Stimulated activated CD4-positive, alpha-beta T cell treated with anti-CD3 and anti-CD28 coated beads, Interleukin-4, amount 100 ng/mL, for 48 hours (primary cell): Measurements from ENCODE around the gene NMS.
"Not testable (repeated sequence)": the region's sequence is repeated elsewhere in the genome, so short reads cannot be mapped to it uniquely, and the experiment has no call there.

ENCODE experiments used
- DNase-seq, 2 donors: peaks; one replicate each; pipeline ENCODE4 v3.0.0-alpha.2; 2020; ENCODE audit warnings: low read depth in 2 of 2

NMS gene, protein sequence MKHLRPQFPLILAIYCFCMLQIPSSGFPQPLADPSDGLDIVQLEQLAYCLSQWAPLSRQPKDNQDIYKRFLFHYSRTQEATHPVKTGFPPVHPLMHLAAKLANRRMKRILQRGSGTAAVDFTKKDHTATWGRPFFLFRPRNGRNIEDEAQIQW

DNA sequence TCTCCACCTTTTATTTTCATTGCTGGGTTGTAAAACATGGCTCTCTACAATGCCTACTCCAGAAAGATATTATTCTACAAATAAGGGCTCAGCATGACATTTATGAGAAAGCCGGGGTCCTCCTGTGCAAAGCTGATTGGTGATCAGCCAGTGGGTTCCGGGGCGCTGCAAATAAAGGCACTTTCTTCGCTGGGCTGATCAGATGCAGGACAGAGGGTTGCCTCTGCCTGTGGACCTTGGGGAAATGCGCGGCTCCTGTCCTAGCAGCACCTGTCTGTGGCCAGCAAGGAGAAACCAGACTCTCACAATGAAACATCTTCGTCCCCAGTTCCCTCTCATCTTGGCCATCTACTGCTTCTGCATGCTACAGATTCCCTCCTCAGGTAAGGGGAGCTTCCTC lies at the start of gene NMS:
Gene NMS (plus strand): TSS at position 301 of the 400 bp plus-strand sequence. CDS start 7 bp downstream, at position 308.
- no peak for DNase-seq

DNA sequence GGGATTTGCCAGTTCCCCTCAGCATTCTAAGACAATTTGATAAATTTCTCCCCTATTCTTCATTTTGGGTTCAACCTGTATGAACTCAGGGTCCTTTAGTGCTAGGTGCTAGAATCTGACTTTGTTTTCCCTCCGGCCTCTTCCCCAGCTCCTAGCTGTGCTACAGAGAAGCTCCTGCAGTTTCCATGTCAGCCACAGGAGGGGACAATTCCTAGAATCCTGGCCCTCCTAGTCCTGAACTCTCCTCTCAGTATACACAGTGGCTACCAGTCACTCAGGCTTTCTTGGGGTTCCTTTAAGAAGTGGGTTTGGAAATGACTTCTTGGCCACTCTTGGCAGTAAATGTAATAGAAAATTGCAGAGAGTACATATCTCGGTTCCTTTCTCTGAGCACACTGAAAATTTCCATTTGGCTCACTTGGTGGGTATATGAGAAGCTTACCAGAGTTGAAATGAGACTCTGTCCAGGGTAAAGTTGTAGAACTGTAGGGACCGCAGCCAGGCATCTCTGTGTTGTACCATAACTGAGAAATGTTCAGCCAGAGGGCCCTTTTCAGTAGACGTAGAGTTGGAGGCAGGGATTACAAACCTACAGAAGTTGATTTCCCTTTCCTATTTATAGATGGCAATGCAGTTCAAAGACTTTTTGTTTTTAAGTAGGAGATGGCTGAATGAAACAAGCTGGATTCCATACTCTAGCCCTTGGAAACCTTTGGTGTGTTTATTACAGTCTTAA lies 47.8 kb upstream of the NMS start:
- DNase-seq: no peak

DNA sequence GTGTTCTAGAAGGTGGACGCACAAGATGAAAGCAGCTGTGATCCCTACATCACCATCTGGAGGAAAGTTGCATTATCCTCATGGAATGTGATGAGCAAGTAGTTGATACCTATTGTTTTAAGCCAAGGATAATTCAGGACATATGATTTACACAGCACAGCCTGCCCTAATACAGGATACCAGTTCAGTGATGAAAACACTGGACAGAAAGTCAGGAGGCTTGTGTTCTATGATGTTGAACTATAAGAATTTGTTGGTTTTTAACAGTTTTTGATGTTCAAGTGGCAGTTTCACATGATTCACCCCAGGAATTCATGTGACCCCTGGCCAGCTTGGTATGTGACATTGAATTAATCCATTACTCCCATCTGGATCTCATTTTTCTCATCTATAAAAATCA lies 46.7 kb upstream of the NMS start:
- no peak for DNase-seq

DNA sequence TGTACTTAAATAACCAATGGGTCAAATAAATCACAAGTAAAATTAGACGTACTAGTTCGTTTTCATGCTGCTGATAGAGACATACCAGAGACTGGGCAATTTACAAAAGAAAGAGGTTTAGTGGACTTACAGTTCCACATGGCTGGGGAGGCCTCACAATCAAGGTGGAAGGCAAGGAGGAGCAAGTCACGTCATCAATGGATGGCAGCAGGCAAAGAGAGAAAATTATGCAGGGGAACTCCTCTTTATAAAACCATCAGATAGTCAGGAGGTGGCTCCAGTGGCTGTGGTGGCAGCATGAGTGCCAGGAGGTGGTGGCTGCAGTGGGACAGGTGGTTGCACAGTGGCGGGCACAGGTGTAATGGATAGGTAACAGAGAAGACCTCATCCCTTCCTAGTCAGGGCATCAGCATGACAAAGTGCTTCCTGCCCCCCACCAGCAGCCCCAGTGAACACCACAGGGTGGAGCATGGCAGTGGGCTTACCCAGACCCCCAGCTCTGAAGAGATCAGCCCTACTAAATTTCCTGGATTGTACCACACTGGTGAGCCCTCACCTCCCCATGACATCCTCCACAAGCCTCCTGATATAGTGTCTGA lies 45.9 kb upstream of the NMS start:
- DNase-seq: no peak

DNA sequence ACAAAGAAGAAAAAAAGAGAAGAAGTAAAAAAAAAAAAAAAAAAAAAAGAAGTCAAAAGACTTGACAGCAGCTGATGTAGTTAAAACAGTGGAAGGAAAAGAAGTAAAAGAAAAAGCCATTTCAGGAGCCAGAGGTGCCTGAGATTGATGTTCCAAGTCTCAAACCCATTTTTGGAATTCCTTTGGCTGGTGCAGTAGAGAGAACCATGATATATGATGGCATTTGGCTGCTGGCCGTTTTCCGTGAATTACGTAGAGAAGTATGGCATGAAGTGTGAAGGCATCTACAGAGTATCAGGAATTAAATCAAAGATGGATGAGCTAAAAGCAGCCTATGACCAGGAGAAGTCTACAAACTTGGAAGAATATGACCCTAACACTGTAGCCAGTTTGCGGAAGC lies 45.2 kb upstream of the NMS start:
- no peak for DNase-seq

DNA sequence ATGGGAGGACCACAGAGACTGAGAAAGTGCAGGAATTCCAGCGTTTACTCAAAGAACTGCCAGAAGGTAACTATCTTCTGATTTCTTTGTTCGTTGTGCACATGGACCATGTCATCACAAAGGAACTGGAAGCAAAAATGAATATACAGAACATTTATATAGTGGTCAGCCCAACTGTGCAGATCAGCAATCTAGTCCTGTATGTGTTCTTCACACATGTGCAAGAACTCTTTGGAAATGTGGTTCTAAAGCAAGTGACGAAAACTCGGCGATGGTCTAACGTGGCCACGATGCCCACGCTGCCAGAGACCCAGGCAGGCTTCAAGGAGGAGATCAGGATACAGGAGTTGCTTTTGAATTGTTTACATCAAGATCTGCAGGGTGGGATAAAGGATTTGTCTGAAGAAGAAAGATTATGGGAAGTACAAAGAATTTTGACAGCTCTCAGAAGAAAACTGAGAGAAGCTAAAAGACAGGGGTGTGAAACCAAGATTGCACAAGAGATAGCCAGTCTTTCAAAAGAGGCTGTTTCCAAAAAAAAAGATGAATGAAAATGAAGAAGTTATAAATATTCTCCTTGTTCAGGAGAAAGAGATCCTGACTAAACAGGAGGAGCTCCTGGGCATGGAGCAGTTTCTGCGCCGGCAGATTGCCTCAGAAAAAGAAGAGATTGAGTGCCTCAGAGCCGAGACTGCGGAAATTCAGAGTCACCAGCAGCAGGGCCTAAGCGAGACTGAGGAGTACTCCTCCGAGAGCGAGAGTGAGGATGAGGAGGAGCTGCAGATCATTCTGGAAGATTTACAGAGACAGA lies 44.5 kb upstream of the NMS start:
- no peak for DNase-seq

DNA sequence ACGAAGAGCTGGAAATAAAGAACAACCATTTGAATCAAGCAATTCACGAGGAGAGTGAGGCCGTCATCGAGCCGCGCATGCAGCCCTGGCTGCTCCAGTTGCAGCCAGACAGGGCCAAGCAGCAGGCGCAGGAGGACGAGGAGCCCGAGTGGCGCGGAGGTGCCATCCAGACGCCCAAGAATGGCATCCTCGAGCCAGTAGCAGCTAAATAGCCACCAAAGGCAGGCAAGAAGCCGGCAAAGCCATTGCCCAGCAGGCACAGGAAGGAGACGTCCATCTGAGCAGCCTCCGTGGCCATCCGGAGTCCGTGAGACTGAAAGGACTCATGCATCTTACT lies 43.9 kb upstream of the NMS start:
- no peak for DNase-seq

DNA sequence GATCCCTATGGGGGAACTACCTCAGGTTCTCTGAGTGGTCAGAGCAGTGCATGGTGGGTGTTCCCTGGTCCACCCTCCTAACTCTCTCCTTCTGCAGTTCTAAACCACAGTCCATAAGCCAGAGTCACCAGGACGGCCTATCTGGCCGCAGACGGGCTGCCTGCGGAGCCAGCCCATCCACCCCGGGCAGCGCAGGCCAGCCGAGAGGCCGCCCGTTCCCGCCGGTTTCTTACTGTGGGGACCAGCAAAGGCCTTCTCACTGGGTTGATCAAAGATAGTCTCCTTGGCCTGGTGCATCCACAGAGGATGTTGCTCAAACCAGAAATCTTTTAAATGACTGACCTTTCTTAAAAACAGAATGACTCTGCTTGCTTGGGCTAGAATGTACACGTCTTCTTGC lies 43.2 kb upstream of the NMS start:
- DNase-seq: no peak

DNA sequence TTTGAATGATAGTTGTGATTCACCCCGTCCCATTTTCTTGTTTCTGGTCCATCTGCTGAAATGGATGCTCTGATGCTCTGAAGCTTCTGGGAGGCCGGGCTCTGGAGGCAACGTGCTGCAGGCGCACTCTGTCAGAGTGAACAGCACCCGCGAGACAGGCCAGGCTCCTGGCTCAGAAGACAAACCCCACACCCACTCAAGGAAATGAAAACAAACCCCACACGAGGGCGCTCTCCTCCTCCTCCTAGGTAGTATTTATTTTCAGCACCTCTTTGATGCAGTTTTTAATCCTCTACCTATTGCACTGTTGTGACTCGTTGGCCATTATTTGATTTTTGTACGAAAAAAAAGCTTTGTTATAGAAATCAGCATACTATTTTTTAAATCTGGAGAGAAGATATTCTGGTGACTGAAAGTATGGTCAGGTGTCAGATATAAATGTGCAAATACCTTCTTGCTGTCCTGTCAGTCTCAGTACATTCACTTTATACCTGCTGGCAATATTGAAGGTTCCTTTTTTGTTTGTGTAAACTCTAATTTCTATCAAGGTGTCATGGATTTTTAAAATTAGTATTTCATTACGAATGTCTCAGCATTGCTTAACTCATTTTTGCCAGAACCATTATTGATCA lies 42.5 kb upstream of the NMS start:
- DNase-seq: peak; percentile 52 to 69

DNA sequence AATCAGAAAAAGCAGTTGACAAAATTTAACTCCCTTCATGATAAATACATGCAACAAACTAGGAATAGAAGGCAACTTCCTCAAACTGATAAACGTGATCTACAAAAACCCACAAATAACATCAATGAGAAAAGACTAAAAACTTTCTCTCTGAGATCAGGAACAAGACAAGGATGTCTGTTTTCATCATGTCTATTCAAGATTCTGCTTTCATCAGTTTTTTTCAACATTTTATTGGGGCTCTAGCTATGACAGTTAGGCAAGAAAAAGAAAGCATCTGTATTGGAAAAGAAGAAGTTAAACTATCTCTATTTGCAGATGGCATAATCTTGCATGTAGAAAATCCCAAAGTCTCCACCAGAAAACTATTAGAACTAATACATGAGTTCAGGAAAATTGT lies 40.6 kb upstream of the NMS start:
- no peak for DNase-seq

DNA sequence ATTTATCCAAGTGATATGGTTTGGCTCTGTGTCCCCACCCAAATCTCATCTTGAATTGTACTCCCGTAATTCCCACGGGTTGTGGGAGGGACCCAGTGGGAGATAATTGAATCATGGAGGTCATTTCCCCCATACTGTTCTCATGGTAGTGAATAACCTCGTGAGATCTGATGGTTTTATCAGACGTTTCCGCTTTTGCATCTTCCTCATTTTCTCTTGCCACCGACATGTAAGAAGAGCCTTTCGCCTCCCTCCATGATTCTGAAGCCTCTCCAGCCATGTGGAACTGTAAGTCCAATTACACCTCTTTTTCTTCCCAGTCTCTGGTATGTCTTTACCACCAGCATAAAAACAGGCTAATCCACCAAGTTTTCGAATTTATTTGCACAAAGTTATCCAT lies 32.5 kb upstream of the NMS start:
- DNase-seq: no peak

DNA sequence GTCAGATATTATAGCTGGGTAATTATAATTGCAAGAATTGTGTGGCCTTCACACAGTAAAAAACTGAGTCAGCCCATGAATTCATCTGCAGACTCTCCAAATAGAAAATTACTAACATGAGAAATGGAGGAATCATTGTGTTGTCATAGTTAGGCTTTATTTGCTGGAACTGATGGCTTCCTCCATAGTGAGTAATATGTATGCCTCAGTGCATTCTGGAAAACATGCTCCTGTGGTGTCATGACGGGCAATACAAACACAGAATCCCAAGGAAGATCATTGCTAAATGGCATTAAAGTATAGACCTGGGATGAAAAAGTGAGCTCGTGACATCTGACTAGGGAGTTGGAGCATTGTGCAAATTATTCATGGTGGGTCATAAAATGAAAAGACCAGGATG lies 23.6 kb upstream of the NMS start:
- DNase-seq: no peak

DNA sequence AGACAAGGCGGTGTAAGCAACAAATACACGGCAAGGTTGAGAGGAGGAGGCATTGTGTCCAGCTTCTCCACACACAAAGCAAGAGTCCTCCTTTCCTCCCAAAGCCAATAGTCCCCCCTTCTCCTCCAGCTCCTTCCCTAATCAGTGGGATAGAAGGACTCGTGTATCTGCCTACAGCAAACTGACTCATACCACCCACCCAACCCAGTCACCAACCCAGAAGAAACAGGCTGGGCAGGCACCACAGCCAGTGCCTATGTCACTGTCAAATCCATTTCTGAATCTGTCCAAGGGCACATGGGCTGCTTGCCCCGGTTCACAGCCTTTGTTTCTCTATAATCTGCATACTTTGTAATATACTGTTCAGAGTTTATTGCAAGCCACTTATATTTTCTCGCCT lies 19.2 kb upstream of the NMS start:
- no peak for DNase-seq

DNA sequence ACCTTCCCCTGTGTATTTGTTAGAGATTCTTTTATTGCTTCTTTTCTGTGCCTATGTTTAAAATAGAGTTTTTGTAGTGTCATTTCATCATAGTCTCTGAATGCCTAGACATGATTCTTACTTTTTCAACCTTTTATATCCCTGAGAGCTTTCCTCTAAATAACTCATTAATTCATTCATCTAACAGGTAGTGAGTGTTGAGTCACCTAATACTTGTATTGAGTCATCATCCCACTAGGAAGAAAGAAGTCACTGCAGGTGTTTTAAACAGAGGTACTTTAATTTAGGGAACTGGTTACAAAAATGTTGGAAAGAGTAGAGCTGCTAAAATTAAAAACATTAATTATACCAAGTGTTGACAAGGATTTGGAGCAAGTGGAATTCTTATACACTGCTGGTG lies 18.5 kb upstream of the NMS start:
- DNase-seq: no peak

DNA sequence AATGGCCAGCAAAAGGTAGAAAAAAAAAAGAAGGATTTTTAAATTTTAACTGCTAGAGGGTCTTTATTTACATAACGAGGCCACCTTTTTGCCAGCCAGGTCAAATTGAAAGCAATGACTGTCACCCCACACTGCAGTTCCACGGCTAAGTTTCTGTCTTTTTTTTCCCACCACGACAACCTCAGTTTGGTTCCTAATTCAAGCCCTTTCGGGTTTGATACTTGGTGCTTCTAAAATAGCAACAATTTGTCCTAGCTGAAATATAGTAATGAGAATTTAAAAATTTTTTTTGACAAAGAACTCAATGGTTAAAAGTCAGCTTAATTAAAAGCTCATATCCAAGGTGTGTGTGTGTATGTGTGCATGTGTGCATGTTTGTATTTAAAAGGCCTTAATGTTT lies 16.4 kb upstream of the NMS start:
- no peak for DNase-seq

DNA sequence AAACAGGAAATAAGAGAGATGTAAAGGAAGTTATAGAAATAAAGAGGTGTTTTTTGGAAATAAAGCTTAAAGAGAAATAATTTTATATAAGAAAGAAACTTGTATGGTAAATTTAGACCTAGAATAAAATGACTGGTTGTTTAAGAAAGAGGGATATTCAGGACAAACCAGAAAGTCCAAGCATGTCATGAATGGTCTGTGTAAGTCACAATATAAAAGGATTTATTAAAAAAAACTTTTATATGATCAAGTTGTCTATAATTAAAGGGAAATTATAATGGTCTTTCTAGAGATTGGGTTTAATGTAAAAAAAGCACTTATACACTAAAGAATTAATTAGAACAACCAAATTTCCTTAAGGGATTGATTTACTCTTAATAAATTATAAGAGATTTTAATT lies 13.9 kb upstream of the NMS start:
- DNase-seq: not testable (repeated sequence)

DNA sequence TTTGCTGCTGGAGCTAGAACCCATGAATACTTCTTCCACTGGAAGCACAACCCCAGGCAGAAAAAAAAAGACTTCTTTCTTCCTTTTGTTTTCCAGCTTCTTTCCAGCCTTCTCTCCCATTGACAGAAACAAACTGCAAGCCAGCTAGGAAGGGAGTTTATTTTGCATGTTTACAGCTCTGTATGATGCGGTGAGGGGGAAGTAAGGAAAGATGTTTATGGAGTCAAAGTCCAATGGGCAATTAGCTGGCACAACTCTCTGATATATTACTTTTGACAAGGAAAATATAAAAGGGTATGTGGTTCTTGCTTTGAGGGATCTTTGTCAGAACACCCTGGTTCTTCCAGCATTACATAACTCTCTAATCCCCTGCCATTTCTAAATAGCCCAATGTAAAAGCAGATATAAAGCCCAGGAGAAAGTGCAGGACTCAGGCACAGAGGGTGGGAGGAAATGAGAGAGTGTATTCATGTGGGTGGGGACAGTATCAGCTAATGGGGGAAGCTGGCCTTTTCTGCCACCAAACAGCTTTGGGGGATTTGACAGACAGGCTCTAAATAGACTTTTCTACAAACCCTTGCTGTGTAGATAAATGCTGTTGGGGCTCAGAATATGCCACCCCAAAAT lies 9.3 kb upstream of the NMS start:
- no peak for DNase-seq

DNA sequence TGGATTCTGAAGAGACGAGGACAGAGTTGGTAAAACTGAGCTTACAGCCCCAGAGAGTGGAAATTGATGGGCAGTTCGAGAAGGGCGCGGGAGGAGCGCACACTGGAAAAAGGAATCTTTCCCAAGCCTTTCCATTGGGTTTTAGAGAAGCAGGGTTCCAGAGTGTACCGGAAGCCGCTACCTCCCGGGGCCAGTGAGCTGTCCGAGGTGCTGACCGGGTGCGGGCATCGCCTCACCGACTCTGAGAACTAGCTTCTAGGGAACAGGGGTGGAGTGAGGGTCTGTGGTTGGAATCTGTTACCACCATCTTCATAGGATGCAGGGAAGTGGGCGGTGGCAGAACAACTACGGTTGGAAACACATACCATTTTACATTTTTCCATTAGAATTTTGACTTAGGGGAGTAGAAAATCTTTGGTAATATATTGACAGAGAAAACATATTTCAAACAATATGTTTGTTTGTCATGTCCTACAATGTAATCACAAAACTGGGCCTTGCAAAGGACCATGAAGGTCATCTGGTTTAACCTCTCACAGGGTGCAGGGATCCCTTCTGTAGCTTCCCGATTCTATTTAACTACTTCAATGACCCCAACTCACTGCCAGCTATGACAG lies 724 bp downstream of the NMS start:
- DNase-seq: peak in 1 of 2 donors; percentile 5

DNA sequence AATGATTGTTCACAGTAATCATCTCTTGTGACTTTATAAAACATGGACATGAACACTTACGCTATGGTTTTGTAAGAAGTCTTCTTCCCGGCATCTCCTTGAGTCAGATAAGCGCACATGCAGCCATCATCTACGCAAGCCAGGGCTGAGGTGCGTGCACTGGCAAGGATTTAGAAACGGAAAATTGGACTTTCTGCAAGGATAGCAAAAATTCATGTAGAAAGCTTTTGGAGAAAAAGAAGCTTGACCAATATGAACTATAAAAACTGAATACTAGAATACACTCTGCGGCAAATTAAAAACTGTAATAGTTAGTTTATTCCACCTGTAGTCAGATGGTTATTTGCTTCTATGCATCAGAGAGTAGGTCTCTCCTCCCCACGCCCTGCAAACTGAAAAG lies 6.3 kb downstream of the NMS start:
- no peak for DNase-seq

DNA sequence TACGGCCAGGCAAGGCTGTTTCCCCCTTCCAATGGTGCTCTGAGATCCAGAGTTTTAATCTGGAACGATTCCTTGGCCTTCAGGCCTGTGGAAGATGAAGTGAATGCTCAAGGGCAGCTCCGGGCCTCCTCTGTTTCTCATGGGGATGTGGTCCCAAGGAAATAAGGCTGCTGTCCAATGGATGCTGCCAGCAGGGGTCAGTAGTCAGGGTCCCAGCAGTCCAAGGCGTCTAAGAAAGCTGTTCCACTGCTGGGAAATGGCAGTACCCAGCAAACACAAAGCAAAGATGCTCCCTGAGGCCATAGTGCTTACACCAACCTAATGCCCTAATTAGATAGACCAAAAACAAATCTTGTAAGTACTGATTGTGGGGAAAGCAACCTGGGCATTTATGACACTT lies 12.5 kb downstream of the NMS start:
- DNase-seq: no peak

DNA sequence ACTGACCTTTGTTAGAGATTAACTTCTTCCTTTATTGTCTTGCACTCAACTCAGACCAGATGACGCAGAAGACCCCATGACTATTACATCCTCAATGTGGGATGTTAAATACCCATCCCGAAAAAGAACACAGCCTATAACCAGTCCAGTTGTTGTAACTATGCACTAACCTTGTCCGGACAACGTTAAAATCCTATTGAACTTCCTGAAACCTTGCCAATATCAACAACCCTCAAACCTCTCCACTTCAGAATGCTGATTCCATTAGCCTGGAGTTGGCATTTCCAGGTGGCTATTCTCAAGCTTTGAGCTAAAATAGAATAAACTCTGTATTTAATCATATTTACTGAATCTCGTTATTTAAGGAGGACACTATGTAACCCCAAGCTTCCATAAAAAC lies 13.6 kb downstream of the NMS start:
- DNase-seq: no peak
